ENCODE measurements around the gene STARD13. TPM values are rescaled to one million over a fixed set of nuclear protein-coding genes. Genes with fewer than 3 reads are reported as not detected.

Gene STARD13
- total RNA-seq, 1 experiment from 2014 or later = 2.1 TPM

DNA sequence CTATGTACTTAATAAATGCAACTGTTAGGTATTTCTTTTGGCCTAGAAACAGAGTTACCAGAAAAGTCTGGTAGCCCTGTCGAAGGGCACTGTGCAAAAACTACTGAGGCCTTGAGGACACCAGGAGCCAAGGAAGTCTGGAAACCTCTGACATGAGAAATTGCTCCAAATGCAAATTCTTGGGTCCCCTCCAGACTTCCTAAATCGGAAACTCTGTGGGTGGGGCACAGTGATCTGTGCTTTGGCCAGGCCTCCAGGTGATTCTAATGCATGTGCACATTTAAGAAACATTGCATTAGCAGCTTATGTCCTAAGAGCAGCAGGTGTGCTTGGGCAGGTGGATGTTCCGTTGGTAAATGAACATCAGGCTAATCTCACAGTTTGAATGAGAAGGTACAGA lies 50.0 kb downstream of the STARD13 start:
- H3K27ac Mint-ChIP-seq = no peak overlapping the region
- Histone ChIP-seq H3K79me2 (ENCODE audit: insufficient read depth, low read length) (no peaks in the 10 kb centered on the region), H3K23ac (ENCODE audit: insufficient read length, low read depth, low read length) (no peak overlapping the region), H2BK15ac (ENCODE audit: low read depth, low read length) (no peak overlapping the region), H2BK12ac (ENCODE audit: insufficient read length, low read depth, low read length) (no peak overlapping the region), H3K9me3 (ENCODE audit: control insufficient read depth, low read depth, low read length) (no peaks in the 10 kb centered on the region), H3T11ph (ENCODE audit: low read length) (no peak overlapping the region), H3K4ac (ENCODE audit: low read depth, low read length) (no peak overlapping the region), H2BK120ac (ENCODE audit: low read depth, low read length, poor library complexity, severe bottlenecking) (no peak overlapping the region), H3K18ac (ENCODE audit: insufficient read length, low read depth, low read length) (no peak overlapping the region), H4K91ac (ENCODE audit: insufficient read length, low read depth, low read length) (no peak overlapping the region), H3K4me2 (ENCODE audit: insufficient read depth, insufficient read length, low read length) (no peak overlapping the region), H4K20me1 (ENCODE audit: control insufficient read depth, insufficient read depth, insufficient read length) (no peaks in the 10 kb centered on the region), H3K56ac (ENCODE audit: insufficient read length, low read depth, low read length) (no peak overlapping the region), H3K23me2 (ENCODE audit: insufficient read length, low read depth, low read length, poor library complexity, severe bottlenecking) (no peaks in the 10 kb centered on the region), H3K14ac (ENCODE audit: insufficient read depth, low read length) (no peak overlapping the region), H3K79me1 (ENCODE audit: insufficient read depth, low read depth, low read length, poor library complexity, severe bottlenecking) (no peaks in the 10 kb centered on the region), H2BK5ac (ENCODE audit: insufficient read length, low read length) (no peak overlapping the region), H4K8ac (replicated peaks; ENCODE audit: insufficient read length, low read depth, low read length) (no peak overlapping the region), H3K4me1 (ENCODE audit: insufficient read depth, low read length) (no peaks in the 10 kb centered on the region), H2BK20ac (ENCODE audit: low read depth, low read length, poor library complexity, severe bottlenecking) (no peak overlapping the region), H3K27me3 (ENCODE audit: insufficient read depth, low read length) (no peaks in the 10 kb centered on the region), H3K27ac (ENCODE audit: insufficient read length, low read depth, low read length) (no peak overlapping the region), H2AFZ (ENCODE audit: low read length) (no peak overlapping the region), H2AK5ac (ENCODE audit: insufficient read length, low read length) (no peak overlapping the region), H3K9ac (ENCODE audit: extremely low read depth, insufficient read length, low read length) (no peak overlapping the region), H4K5ac (ENCODE audit: insufficient read length, low read depth, low read length) (no peak overlapping the region)
- DNase-seq = no peak
- H3K9me3 Mint-ChIP-seq = peaks cover 8 to 17% of the 10 kb centered on the region in 2 experiments; a peak in 4 of 5 replicates
- no peaks in the 10 kb centered on the region for H3K27me3 Mint-ChIP-seq (ENCODE audit: low read depth)
- WGBS (ENCODE audit: extremely low coverage, insufficient read length, low lambda C conversion rate) = no CpG with 5 or more reads among the region's 3 CpGs
- H3K4me1 Mint-ChIP-seq = peaks cover 3 to 7% of the 10 kb centered on the region in 2 experiments; a peak in 2 of 4 replicates
- H3K4me3 Mint-ChIP-seq = no peak overlapping the region
- H3K36me3 Mint-ChIP-seq (ENCODE audit: insufficient read depth in 1 of 3, low read depth in 3 of 3) = peaks cover 5 to 15% (median 7%) of the 10 kb centered on the region in 3 experiments; a peak in 6 of 7 replicates
- TF ChIP-seq, protein P1, sequence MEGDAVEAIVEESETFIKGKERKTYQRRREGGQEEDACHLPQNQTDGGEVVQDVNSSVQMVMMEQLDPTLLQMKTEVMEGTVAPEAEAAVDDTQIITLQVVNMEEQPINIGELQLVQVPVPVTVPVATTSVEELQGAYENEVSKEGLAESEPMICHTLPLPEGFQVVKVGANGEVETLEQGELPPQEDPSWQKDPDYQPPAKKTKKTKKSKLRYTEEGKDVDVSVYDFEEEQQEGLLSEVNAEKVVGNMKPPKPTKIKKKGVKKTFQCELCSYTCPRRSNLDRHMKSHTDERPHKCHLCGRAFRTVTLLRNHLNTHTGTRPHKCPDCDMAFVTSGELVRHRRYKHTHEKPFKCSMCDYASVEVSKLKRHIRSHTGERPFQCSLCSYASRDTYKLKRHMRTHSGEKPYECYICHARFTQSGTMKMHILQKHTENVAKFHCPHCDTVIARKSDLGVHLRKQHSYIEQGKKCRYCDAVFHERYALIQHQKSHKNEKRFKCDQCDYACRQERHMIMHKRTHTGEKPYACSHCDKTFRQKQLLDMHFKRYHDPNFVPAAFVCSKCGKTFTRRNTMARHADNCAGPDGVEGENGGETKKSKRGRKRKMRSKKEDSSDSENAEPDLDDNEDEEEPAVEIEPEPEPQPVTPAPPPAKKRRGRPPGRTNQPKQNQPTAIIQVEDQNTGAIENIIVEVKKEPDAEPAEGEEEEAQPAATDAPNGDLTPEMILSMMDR (conservative IDR thresholded peaks at IDR 0.05) = no peak

All from H9 (cell line).